HG02623 (cell line): ENCODE measurements around the gene GFRA1.

ENCODE experiments used
- ATAC-seq: cut with Tn5 transposase; IDR thresholded peaks from one replicate; pipeline ENCODE4 v1.9.1; 2021; ENCODE audit warnings: moderate library complexity; ENCODE audit not compliant: unreplicated experiment

GFRA1 gene

GRCh38 chr10:116241085-116241484 lies 31.9 kb downstream of the GFRA1 start:
- no peak for ATAC-seq

GRCh38 chr10:116240157-116240950 lies 32.7 kb downstream of the GFRA1 start:
- no peak for ATAC-seq

- ATAC-seq: no peak
Measured at GRCh38 chr10:116239229-116239628, 33.8 kb downstream of the GFRA1 start.

- no peak for ATAC-seq
Measured at GRCh38 chr10:116237970-116238369, 35.0 kb downstream of the GFRA1 start.

- ATAC-seq: no peak
Measured at GRCh38 chr10:116237260-116237659, 35.7 kb downstream of the GFRA1 start.

GRCh38 chr10:116233230-116233629 lies 39.8 kb downstream of the GFRA1 start:
- ATAC-seq: no peak

GRCh38 chr10:116232613-116233012 lies 40.4 kb downstream of the GFRA1 start:
- no peak for ATAC-seq

- ATAC-seq: no peak
Measured at GRCh38 chr10:116226766-116227165, 46.2 kb downstream of the GFRA1 start.

- ATAC-seq: no peak
Measured at GRCh38 chr10:116226053-116226452, 47.0 kb downstream of the GFRA1 start.

- ATAC-seq: no peak
Measured at GRCh38 chr10:116223289-116223688, 49.7 kb downstream of the GFRA1 start.

- no peak for ATAC-seq
Measured at GRCh38 chr10:116221053-116221452, 52.0 kb downstream of the GFRA1 start.

- ATAC-seq: no peak
Measured at GRCh38 chr10:116216676-116217075, 56.3 kb downstream of the GFRA1 start.

GRCh38 chr10:116215651-116216050 lies 57.4 kb downstream of the GFRA1 start:
- no peak for ATAC-seq

GRCh38 chr10:116211682-116212081 lies 61.3 kb downstream of the GFRA1 start:
- ATAC-seq: no peak

GRCh38 chr10:116210588-116211346 lies 62.2 kb downstream of the GFRA1 start:
- ATAC-seq: no peak

GRCh38 chr10:116209781-116210180 lies 63.2 kb downstream of the GFRA1 start:
- no peak for ATAC-seq

- no peak for ATAC-seq
Measured at GRCh38 chr10:116208956-116209567, 63.9 kb downstream of the GFRA1 start.

GRCh38 chr10:116207690-116208089 lies 65.3 kb downstream of the GFRA1 start:
- ATAC-seq: no peak

- no peak for ATAC-seq
Measured at GRCh38 chr10:116203661-116204060, 69.3 kb downstream of the GFRA1 start.

GRCh38 chr10:116201670-116202430 lies 71.2 kb downstream of the GFRA1 start:
- ATAC-seq: no peak

GRCh38 chr10:116201011-116201410 lies 72.0 kb downstream of the GFRA1 start:
- no peak for ATAC-seq
